Kidney capillary endothelial cell (primary cell): ENCODE measurements around the gene SELENOF.
"Not testable (repeated sequence)": the region's sequence is repeated elsewhere in the genome, so short reads cannot be mapped to it uniquely, and the experiment has no call there.

Source experiments
- DNase-seq: peaks from one replicate; pipeline ENCODE4 v3.0.0-alpha.2; 2018; ENCODE audit warnings: low spot score

SELENOF gene

GRCh38 chr1:86915737-86916235 is 1.9 kb upstream of the SELENOF start:
- peak; percentile 5 for DNase-seq

DNA sequence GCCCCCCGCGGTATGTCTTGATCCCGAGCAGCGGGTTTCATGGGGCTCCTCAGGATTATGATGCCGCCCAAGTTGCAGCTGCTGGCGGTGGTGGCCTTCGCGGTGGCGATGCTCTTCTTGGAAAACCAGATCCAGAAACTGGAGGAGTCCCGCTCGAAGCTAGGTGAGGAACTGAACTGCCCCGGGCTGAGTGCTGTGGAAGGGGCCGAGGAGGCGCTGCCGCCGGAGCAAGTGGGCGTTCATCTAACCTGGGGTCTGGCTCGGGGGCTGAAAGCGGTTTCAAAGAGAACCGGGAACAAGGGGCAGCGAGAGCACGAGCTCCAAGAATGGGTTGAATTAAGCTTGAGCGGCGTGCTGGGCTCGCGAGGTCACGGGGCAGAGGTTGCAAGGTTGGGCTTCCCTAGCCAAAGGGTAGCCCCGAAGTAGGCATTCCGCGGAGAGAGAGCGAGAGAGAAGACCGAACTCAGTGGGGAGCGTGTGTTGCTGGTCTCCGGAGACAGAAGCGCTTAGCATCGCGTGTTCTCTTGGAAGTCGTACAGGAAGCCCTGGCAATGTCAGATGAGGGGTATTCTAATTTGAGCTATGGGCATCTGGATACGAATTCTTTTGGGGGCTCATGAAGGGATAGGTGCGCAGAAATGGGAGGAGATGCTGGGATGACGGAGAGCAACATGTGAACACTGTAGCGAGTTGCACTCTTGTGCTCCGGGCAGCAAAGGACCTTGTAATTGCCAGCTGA is 1.2 kb upstream of the SELENOF start:
- peak; percentile 63 for DNase-seq

GRCh38 chr1:86914601-86914997 is 673 bp upstream of the SELENOF start, which contains the start of gene HS2ST1:
Gene HS2ST1, plus strand, starts transcription at chr1:86914635.
- DNase-seq, result no peak

- peak; percentile 30 for DNase-seq
These were observed 479 bp downstream of the SELENOF start for GRCh38 chr1:86913399-86913895.

- DNase-seq, result no peak
These were observed 1.5 kb downstream of the SELENOF start for GRCh38 chr1:86912281-86912900.

- DNase-seq, result no peak
These were observed 7.5 kb downstream of the SELENOF start for GRCh38 chr1:86906419-86906818.

DNA sequence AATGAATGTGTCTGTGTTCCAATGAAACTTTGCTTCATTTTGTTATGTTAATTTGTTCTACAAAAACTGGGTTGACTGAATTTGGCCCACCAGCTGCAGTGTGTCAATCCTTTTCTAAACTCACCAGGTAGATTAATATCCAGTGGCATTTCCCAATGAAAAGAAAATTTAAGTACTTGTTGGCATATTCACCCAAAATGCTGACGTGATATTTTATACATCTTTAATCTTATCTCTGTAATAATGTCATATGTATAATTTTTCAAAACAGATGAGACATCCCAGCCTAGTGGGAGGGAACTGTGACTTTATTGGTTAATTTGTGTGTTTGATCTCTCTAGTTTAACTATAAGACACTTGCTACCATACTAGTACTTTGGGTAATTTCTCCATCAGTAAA is 8.1 kb downstream of the SELENOF start:
- DNase-seq, result no peak

DNA sequence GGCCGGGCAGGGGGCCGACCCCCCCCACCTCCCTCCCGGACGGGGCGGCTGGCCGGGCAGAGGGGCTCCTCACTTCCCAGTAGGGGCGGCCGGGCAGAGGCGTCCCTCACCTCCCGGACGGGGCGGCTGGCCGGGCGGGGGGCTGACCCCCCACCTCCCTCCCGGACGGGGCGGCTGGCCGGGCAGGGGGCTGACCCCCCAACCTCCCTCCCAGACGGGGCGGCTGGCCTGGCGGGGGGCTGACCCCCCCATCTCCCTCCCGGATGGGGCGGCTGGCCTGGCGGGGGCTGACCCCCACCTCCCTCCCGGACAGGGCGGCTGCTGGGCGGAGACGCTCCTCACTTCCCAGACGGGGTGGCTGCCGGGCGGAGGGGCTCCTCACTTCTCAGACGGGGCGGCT is 14.5 kb downstream of the SELENOF start:
- DNase-seq, result not testable (repeated sequence)

GRCh38 chr1:86888327-86888726 is 25.6 kb downstream of the SELENOF start:
- DNase-seq, result no peak

DNA sequence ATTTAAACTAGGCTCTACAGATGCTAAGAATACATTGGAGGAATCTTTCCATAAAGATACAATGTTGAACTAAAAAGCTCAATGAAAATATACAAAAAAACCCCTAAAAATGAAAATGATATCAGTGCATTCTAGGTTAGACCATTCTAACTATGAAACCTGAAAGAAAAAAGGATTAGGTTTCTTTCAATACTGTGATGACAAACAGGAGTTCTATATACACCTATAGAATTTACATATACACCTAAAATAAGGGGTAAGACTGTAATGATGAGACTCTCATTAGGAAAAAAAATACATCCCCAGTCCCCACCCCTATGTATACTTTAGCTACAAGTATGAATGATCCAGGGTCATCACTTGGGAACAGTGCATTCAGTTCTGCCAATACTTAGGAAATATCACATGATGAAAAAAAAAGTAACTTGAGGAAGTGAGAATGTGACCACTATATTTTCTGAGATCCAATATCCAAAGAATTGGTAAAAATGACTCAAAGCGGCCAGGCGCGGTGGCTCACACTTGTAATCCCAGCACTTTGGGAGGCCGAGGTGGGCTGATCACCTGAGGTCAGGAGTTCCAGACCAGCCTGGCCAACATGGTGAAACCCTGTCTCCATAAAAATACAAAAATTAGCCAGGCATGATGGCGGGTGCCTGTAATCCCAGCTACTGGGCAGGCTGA is 26.3 kb downstream of the SELENOF start:
- no peak for DNase-seq

DNA sequence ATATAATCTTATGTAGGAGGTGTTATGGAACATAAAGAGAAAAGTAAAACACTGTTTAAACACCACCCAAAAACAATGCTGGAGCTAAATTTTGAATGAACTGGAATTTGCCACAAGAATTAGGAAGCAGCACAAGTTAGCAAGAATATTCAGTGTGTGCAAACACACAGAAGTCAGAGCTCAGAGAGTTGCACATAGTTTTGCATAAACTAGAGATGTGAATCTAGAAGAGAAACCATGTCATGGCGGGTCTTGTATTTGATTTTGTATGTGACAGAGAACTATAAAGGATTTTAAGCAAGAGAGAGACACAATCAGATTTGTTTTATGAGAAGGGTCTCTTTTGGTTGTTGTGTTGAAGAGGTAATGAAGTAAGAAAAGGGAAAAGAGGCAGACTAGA is 38.2 kb downstream of the SELENOF start:
- DNase-seq, result no peak

DNA sequence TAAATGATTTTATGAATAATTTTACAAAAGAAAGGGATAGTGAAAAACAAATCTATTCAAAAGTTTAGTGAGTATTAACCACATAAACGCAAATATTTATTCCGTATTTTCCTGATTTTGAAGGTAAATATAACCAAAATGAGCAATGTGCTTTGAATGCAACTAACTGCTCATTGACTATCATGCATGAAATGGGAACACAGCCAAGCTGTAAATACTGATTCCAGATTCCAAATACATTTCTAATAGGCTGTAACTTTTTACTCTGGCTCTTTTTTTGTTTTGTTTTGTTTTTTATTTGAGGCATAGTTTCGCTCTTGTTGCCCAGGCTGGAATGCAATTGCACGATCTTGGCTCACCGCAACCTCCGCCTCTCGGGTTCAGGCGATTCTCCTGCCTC is 41.8 kb downstream of the SELENOF start:
- no peak for DNase-seq

- no peak for DNase-seq
These were observed 42.9 kb downstream of the SELENOF start for GRCh38 chr1:86871001-86871400.

- DNase-seq, result peak; percentile 21
These were observed 45.4 kb downstream of the SELENOF start for GRCh38 chr1:86868477-86868876.

DNA sequence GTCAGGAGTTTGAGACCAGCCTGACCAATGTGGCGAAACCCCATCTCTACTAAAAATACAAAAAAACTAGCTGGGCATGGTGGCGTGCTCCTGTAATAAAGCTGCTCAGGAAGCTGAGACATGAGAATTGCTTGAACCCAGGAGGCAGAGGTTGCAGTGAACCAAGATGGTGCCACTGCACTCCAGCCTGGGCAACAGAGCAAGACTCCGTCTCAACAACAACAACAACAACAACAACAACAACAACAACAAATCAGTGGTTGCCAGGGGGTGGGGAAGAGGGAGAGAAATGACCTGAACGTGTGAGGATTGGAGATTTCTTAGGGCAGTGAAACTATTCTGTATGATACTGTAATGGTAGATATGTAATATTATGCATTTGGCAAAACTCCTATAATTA is 46.6 kb downstream of the SELENOF start:
- not testable (repeated sequence) for DNase-seq

DNA sequence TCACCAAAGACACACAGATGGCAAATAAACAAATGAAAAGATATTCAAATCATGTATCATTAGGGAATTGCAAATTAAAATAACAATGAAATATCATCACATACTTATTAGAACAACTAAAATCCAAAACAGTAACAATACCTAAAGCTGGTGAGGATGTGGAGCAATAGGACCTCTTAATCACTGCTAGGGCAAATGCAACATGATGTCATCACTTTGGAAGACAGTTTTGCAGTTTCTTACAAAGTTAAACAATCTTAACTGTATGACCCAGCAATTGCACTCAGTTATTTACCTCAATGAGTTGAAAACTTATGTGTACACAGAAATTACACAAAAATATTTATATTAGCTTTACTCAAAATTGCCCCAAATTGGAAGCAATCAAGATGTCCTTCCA is 47.3 kb downstream of the SELENOF start:
- DNase-seq, result no peak

GRCh38 chr1:86865973-86866637 is 47.8 kb downstream of the SELENOF start:
- DNase-seq, result no peak

- DNase-seq, result no peak
These were observed 51.0 kb downstream of the SELENOF start for GRCh38 chr1:86862920-86863319.

DNA sequence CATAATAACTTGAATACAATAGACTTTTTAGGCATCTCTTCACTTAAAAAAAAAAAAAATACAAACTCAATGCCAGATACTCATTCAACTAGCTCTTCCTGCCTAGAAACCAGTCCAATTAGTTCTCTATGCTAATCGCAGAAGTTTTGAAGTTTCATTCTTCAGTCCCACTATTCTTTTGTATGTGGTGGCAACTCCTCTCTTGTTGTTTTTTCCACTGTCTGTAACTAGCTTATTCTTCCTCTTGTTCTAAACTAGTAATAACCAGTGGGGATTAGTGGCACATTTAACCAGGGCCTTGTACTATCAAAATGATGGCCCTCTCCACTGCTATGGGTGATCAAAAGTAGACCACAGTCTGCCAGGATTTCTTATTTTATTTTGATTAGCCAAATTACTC is 52.5 kb downstream of the SELENOF start:
- no peak for DNase-seq

GRCh38 chr1:86860424-86860823 is 53.5 kb downstream of the SELENOF start:
- no peak for DNase-seq

DNA sequence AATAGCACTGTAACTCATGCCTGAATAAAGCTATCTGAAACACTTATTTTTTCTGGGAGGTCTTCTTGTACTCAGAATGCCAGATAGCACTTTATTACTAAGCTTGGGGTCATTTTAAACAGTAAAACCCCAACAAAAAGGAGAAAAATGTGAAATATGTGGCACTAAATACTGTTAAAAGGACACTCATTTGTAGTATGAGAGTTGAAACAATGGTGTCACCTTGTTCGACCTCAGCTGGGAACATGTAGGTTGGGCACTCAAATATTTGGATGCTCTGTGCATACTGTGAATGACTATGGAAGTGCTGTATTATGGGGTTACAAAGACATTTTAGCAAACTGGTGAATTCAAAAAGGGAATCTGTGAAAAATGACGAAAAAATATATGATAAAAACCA is 53.9 kb downstream of the SELENOF start:
- DNase-seq, result no peak

- no peak for DNase-seq
These were observed 55.2 kb downstream of the SELENOF start for GRCh38 chr1:86858524-86859261.
